ENCODE data around the gene TMEM232.
"Not testable (repeated sequence)": the region's sequence is repeated elsewhere in the genome, so short reads cannot be mapped to it uniquely, and the experiment has no call there.

The TMEM232 gene

DNA sequence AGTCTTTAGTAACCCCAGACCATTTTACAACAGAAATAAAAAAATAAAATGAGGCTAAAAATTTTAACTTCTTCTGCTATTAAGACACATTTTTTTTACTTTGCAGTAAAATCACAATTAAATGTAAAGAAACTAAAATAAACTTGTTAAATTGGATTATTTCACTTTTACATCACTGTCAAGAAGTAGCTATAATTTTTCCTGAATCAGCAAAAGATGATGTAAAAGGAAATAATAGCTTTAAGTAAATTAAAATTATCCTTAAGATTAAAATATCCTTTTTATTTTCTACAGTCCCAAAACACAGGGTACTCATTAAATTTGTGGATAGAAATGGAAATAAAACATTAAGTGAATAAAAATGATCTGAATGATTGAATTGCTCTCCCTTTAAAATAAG, 44.5 kb downstream of the TMEM232 start:
- Histone ChIP-seq H3K4me1 (ENCODE audit: insufficient read depth, low read length) (no peaks in the 10 kb centered on the region), H3K9ac (ENCODE audit: low read depth, low read length) (no peak overlapping the region), H3K9me3 (ENCODE audit: control insufficient read depth, insufficient read depth, low read length) (no peaks in the 10 kb centered on the region), H3K36me3 (ENCODE audit: insufficient read depth, low read length) (no peaks in the 10 kb centered on the region)

DNA sequence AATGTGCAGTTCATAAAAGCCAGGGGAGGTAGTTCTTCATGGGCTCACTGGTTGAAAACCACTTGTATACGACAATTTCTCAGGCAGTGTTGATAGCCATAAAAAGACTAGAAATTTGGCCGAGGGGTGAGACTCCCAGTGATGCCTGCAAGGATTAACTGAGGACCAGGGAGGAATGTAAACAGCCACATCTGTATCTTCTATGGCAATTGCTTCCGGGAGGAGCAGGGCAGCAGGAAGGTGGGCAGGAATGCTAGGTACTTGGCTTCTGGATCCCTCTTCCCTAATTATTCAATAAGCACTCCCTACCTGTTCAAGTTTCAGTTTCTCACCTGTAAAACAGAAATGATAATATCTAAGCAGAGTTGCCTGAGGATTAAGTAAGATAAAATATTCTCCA, 45.4 kb downstream of the TMEM232 start:
- H3K9me3 ChIP-seq (ENCODE audit: control insufficient read depth, insufficient read depth, low read length) = no peaks in the 10 kb centered on the region
- no peaks in the 10 kb centered on the region for H3K4me1 ChIP-seq (ENCODE audit: insufficient read depth, low read length)
- no peak overlapping the region for H3K9ac ChIP-seq (ENCODE audit: low read depth, low read length)
- no peaks in the 10 kb centered on the region for H3K36me3 ChIP-seq (ENCODE audit: insufficient read depth, low read length)

DNA sequence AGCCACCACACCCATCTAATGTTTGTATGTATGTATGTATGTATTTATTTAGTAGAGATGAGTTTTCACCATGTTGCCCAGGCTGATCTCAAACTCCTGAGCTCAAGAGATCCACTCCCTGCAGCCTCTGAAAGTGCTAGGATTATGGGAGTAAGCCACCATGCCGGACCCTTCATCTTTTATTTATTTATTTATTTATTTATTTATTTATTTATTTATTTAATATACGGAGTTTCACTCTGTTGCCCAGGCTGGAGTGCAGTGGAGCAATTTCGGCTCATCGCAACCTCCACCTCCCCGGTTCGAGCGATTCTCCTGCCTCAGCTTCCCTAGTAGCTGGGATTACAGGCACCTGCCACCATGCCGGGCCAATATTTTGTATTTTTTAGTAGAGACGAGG, 49.9 kb downstream of the TMEM232 start:
- not testable (repeated sequence) for H3K36me3 ChIP-seq (ENCODE audit: insufficient read depth, low read length); H3K9me3 ChIP-seq (ENCODE audit: control insufficient read depth, insufficient read depth, low read length); H3K9ac ChIP-seq (ENCODE audit: low read depth, low read length); H3K4me1 ChIP-seq (ENCODE audit: insufficient read depth, low read length)

DNA sequence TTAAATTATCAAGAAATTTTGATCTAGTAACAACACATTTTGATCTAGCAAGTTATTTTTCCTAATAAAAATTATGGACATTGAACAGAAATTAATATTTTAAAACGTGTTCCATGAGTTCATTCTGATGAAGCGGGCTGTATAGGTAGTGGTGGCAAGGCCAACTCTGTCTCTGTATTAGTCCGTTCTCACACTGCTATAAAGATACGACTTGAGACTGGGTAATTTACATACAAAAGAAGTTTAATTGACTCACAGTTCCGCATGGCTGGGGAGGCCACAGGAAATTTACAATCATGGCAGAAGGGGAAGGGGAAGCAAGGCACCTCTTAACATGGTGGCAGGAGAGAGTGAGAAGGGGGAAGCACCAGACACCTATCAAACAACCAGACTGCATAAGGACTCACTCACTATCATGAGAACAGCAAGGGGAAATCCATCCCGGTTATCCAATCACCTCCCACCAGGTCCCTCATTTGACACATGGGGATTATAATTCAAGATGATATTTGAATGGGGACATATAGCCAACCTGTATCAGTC, 61.2 kb downstream of the TMEM232 start:
- Histone ChIP-seq H3K9me3 (ENCODE audit: control insufficient read depth, insufficient read depth, low read length) (no peaks in the 10 kb centered on the region), H3K36me3 (ENCODE audit: insufficient read depth, low read length) (no peaks in the 10 kb centered on the region), H3K4me1 (ENCODE audit: insufficient read depth, low read length) (peaks cover 10% of the 10 kb centered on the region), H3K9ac (ENCODE audit: low read depth, low read length) (0 out of 2 replicates have a peak overlapping the region, but pooled peaks have one; percentile 8)

DNA sequence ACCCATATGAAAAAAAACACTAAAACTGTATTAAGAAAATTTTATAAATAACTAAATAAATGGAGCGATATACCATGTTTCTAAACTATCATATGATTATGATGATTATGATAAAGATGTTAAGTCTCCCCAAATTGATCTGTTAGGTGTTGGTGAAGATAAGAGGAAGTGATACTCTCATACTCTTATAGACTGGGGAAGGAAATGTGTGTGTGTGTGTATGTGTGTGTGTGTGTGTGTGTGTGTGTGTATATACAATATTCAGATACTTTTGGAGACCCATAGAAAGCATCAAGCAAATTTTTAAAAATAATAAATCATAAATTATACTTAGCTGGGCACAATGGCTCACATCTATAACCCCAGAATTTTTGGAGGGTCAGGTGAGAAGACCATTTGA, 62.9 kb downstream of the TMEM232 start:
- Histone ChIP-seq H3K4me1 (ENCODE audit: insufficient read depth, low read length) (peaks cover 19% of the 10 kb centered on the region), H3K9ac (ENCODE audit: low read depth, low read length) (no peak overlapping the region), H3K9me3 (ENCODE audit: control insufficient read depth, insufficient read depth, low read length) (no peaks in the 10 kb centered on the region), H3K36me3 (ENCODE audit: insufficient read depth, low read length) (no peaks in the 10 kb centered on the region)

DNA sequence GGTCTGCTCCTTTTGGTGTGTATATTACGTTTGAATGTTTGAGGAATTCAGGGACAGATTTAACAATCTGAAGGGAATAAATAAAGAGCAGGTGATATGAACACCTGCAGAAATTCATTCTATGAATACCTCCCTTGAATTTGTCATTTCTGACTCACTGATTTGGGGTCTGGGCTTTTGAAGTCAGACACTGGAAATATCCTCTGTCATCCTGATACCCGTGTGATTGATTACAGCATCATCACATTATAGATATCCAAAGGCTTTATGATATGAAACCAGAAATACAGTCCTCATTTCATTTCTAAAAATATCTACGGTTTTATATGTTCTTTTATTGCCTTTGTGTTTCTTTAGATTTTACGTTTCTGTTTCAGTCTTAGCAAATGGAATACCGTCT, 68.5 kb downstream of the TMEM232 start:
- no peak overlapping the region for H3K9ac ChIP-seq (ENCODE audit: low read depth, low read length)

DNA sequence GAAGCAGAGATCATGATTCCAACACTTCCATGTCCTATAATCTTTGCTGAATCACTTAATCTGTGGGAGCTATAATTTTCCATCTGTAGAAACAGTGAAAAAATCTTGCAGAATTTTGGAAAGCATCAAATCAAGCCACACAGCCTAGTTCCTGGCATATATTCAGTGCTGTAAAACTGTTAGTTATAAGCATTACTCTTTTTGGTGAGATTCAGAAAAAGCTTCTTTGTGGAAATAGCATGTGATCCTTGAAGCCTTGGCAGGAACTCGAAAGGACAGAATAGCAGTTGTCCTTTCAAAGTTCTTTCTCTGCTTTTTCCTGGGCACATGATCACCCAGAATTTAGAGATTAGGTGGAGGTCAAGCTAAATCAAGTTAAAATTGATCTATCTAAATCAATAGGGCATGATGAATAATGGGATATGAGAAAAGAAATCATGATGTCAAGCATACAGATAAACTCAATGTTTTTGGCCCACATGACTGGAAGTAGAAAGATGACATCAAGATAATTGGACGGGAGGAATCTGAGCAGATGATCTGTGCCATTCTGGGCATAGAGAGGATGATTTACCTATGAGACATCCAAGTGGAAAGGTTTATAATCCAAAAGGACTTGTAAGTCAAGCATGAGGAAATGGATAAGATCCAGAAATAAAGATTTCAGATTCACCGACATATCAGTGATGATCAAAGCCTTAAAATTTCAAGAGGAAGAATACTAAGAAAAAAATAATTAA, 73.1 kb downstream of the TMEM232 start:
- no peak overlapping the region for H3K9ac ChIP-seq (ENCODE audit: low read depth, low read length)
- 0 out of 2 replicates have a peak, but pooled peaks cover 3% of the 10 kb centered on the region for H3K4me1 ChIP-seq (ENCODE audit: insufficient read depth, low read length)
- no peaks in the 10 kb centered on the region for H3K9me3 ChIP-seq (ENCODE audit: control insufficient read depth, insufficient read depth, low read length)
- H3K36me3 ChIP-seq (ENCODE audit: insufficient read depth, low read length) = no peaks in the 10 kb centered on the region

More for the DNA sequence above, 68.5 kb downstream of the TMEM232 start:
- Histone ChIP-seq H3K4me1 (ENCODE audit: insufficient read depth, low read length) (peaks cover 13% of the 10 kb centered on the region; the same call in 1 of the 2 replicates), H3K36me3 (ENCODE audit: insufficient read depth, low read length) (no peaks in the 10 kb centered on the region), H3K9me3 (ENCODE audit: control insufficient read depth, insufficient read depth, low read length) (no peaks in the 10 kb centered on the region)

DNA sequence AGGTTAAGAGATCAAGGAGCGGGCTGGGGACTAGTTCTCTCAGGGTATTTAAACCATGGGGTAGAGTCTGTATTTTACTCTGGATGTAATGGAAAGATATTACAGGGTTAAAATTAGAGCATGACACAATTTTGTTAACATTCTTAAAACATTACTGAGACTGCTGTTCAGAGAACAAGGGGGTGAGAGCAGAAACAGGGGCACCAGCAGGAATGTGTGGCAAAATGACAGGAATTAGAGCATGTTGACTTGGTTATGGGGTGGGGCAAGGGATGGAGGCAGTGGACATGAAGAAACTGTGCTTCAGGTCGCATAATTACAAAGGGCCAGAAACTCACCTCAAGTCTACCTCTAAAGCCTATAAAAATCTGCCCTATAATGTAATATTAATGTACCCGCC, 75.0 kb downstream of the TMEM232 start:
- Histone ChIP-seq H3K36me3 (ENCODE audit: insufficient read depth, low read length) (no peaks in the 10 kb centered on the region), H3K9me3 (ENCODE audit: control insufficient read depth, insufficient read depth, low read length) (no peaks in the 10 kb centered on the region), H3K9ac (ENCODE audit: low read depth, low read length) (no peak overlapping the region), H3K4me1 (ENCODE audit: insufficient read depth, low read length) (no peaks in the 10 kb centered on the region)

DNA sequence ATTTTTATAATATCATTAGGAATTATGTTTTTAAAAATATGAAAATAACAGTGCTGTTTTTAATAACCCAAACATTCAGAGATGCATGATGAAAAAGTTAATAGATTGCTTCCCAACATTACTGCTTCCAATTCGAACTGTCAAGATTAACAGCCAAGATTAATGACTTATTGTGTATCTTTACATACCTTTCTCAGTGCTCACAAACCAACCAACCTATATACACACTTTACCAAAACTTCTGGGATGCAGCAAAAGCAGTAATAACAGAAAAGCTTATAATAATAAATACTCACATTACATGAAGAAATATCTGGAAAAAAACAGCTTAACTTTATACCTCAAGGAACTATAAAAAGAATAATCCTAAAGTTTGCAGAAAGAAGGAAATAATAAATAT, 82.1 kb downstream of the TMEM232 start:
- Histone ChIP-seq H3K9ac (ENCODE audit: low read depth, low read length) (no peak overlapping the region), H3K4me1 (ENCODE audit: insufficient read depth, low read length) (no peaks in the 10 kb centered on the region), H3K36me3 (ENCODE audit: insufficient read depth, low read length) (no peaks in the 10 kb centered on the region), H3K9me3 (ENCODE audit: control insufficient read depth, insufficient read depth, low read length) (no peaks in the 10 kb centered on the region; the same call in 1 of the 2 replicates)

DNA sequence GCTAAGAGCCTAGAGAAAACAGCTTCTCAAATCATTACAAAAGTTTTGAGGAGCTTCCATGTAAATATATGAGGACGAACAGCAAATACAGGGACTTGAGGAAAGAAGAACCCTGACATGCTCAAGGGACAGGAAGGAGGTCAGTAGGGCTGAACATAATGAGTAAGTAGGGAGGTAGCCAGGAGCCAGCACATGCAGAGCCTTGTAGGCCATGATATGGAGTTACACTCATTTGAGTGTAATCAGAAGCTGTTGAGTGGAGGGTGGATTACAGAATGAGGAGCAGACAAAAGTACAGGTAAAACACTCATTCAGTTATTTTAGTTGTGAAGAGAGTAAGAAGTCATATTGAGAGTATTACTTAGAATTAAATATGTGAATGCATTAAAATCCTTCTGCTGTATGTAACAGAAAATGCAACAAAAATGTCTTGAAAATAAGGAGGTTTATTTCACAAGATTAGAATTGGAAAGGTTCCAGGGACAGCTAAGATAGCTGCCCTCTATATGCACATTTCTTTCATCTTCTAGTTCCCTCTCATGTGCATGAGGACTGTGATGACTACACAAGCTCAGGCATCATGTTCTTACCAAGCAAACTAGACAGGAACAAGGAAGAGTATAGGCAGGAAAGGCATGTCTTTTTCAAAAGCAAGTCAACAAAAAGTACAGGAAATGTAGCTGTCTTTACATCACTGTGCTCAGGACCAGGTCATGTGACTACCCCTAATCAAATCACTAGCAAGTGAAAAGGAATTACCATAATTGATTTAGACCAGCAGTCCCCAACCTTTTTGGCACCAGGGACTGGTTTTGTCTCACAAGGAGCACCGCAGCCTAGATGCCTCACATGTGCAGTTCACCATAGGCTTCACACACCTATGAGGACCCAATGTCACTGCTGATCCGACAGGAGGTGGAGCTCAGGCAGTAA, 87.2 kb downstream of the TMEM232 start:
- H3K9me3 ChIP-seq (ENCODE audit: control insufficient read depth, insufficient read depth, low read length) = no peaks in the 10 kb centered on the region
- H3K4me1 ChIP-seq (ENCODE audit: insufficient read depth, low read length) = no peaks in the 10 kb centered on the region
- H3K9ac ChIP-seq (ENCODE audit: low read depth, low read length) = no peak overlapping the region
- H3K36me3 ChIP-seq (ENCODE audit: insufficient read depth, low read length) = no peaks in the 10 kb centered on the region

DNA sequence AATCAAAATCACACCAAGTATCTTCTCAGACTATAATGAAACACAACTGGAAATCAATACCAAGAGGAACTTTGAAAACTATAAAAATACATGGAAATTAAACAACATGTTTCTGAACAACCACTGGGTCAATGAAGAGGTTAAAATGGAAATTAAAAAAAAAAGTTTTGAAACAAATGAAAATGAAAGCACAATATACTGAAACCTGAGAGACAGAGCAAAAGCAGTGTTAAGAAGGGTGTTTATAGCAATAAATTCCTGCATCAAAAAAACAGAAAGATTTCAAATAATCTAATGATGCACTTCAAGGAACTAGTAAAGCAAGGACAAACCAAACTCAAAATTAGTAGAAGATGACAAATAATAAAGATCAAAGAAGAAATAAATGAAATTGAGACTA, 92.0 kb downstream of the TMEM232 start:
- H3K4me1 ChIP-seq (ENCODE audit: insufficient read depth, low read length) = no peaks in the 10 kb centered on the region
- H3K36me3 ChIP-seq (ENCODE audit: insufficient read depth, low read length) = no peaks in the 10 kb centered on the region
- no peaks in the 10 kb centered on the region for H3K9me3 ChIP-seq (ENCODE audit: control insufficient read depth, insufficient read depth, low read length)
- no peak overlapping the region for H3K9ac ChIP-seq (ENCODE audit: low read depth, low read length)

DNA sequence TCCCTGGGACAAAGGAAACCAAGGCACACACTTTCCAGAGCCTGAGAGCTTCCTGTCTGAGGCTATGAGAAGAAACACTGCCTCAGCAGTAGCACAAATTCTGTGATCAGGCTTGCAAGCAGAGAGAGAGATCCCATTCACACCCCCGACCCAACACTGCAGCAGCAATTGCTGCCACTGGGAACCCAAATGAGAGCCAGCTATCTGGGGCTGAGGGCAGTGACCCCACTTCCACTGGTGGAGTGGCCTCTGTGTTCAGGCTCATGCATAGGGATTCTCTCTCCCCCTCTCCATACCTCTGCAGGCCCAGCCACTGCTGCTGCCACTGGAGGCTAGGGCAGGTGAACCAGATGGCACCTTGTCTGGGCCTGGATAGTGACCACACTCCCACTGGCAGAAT, 95.2 kb downstream of the TMEM232 start:
- Histone ChIP-seq H3K9me3 (ENCODE audit: control insufficient read depth, insufficient read depth, low read length) (no peaks in the 10 kb centered on the region), H3K9ac (ENCODE audit: low read depth, low read length) (no peak overlapping the region), H3K4me1 (ENCODE audit: insufficient read depth, low read length) (no peaks in the 10 kb centered on the region), H3K36me3 (ENCODE audit: insufficient read depth, low read length) (no peaks in the 10 kb centered on the region)

DNA sequence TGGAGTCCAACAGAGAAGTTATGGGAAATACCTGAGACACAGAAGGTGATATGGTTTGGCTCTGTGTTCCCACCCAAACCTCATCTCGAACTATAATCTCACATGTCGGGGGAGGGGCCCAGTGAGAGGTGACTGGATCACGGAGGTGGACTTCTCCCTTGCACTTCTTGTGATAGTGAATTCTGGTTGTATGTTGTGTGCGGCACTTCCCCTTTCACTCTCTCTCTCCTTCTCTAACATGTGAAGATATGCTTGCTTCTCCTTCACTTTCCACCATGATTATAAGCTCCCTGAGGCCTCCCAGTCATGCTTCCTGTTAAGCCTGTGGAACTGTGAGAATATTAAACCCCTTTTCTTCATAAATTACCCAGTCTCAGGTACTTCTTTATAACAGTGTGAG, 96.1 kb downstream of the TMEM232 start:
- Histone ChIP-seq H3K36me3 (ENCODE audit: insufficient read depth, low read length) (no peaks in the 10 kb centered on the region), H3K9ac (ENCODE audit: low read depth, low read length) (no peak overlapping the region), H3K9me3 (ENCODE audit: control insufficient read depth, insufficient read depth, low read length) (no peaks in the 10 kb centered on the region), H3K4me1 (ENCODE audit: insufficient read depth, low read length) (no peaks in the 10 kb centered on the region)

DNA sequence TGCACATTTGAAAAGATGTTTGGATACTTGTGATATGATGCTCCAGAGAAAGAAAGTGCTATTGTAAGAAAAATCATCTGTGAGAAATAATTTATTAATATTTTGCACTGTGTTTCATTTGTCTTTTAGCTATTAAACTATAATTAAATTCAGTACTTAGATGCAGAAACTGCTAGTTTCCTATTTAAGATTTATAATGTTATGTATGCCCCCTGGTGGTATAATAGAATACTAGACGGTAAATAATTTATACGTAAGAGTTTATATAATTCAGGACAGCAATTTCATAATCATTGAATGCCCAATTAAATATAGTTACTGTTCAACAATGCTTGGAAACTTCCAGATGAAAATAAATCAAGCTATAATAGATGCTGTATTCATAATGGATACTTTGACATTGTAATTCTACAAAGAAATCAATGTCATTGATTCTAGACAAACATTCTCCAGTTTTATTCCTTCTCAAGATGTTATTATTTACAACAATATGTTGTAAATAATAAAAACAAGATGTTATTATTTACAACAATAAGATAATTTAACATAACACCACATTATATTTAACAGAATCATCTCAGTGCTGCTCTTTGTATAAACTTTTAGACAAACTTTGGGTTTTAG, 101.0 kb downstream of the TMEM232 start:
- Histone ChIP-seq H3K9ac (ENCODE audit: low read depth, low read length) (no peak overlapping the region), H3K4me1 (ENCODE audit: insufficient read depth, low read length) (peaks cover 8% of the 10 kb centered on the region; the same call in 1 of the 2 replicates), H3K9me3 (ENCODE audit: control insufficient read depth, insufficient read depth, low read length) (no peaks in the 10 kb centered on the region), H3K36me3 (ENCODE audit: insufficient read depth, low read length) (no peaks in the 10 kb centered on the region)
